Keratinocyte (primary cell): ENCODE data around the gene TEP1.

Experiments
- EZH2 ChIP-seq: IDR thresholded peaks from one replicate; pipeline ENCODE4 v1.6.1; 2012; ENCODE audit warnings: inconsistent platforms, mild to moderate bottlenecking, low read length, moderate library complexity
- TF ChIP-seq, protein P1 (sequence below), 3 experiments: IDR thresholded peaks in 1 of 3; conservative IDR thresholded peaks in 1 of 3; optimal IDR thresholded peaks in 1 of 3; 2 replicates in 2 of 3; 3 replicates in 1 of 3; pipeline versions ENCODE3 to v1.5.1; 2011; ENCODE audit warnings: low read length in 3 of 3, mild to moderate bottlenecking in 3 of 3, moderate library complexity in 2 of 3, control low read depth in 1 of 3, inconsistent platforms in 1 of 3; ENCODE audit not compliant: insufficient read depth in 2 of 3; ENCODE audit errors: extremely low read depth in 1 of 3

DNA sequence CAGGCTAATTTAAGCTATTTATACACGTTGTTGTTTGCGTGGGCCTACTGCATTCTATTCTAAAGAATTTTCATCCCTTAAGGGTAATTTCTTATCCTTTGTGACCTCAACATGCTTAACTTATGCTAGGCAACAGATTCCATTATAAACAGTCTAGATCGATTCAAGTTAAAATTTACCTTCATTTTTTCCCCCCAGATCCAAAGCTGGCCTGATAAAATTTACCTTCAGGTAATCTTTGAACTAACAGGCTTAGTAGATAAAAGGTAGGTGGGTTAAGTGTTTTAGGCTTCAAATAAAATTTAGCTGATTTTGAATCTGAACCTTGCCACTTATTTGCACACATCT lies 79.8 kb downstream of the TEP1 start:
- no peak for TF ChIP-seq EZH2
- TF ChIP-seq, protein P1, sequence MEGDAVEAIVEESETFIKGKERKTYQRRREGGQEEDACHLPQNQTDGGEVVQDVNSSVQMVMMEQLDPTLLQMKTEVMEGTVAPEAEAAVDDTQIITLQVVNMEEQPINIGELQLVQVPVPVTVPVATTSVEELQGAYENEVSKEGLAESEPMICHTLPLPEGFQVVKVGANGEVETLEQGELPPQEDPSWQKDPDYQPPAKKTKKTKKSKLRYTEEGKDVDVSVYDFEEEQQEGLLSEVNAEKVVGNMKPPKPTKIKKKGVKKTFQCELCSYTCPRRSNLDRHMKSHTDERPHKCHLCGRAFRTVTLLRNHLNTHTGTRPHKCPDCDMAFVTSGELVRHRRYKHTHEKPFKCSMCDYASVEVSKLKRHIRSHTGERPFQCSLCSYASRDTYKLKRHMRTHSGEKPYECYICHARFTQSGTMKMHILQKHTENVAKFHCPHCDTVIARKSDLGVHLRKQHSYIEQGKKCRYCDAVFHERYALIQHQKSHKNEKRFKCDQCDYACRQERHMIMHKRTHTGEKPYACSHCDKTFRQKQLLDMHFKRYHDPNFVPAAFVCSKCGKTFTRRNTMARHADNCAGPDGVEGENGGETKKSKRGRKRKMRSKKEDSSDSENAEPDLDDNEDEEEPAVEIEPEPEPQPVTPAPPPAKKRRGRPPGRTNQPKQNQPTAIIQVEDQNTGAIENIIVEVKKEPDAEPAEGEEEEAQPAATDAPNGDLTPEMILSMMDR (optimal IDR thresholded peaks at IDR 0.05 in 1 of 3, IDR thresholded peaks at IDR 0.05 in 1 of 3, conservative IDR thresholded peaks at IDR 0.05 in 1 of 3; ENCODE audit: extremely low read depth in 1 of 3, insufficient read depth in 2 of 3, low read length in 3 of 3): no peak
